HTR-8/SVneo (cell line): ENCODE measurements around the gene RFC1.
A peak's percentile ranks its signal among the peaks of the same experiment; 100 is the strongest.
"Not testable (repeated sequence)": the region's sequence is repeated elsewhere in the genome, so short reads cannot be mapped to it uniquely, and the experiment has no call there.

ENCODE experiments used
- DNase-seq: peaks from one replicate; pipeline ENCODE4 v3.0.0; 2011; ENCODE audit warnings: low spot score, mixed read lengths; ENCODE audit not compliant: insufficient read length
- FAIRE-seq: peaks from 2 replicates; lab custom pipeline; 2011; peaks lifted over from hg19 to GRCh38; lab: Jason Lieb, UNC

The RFC1 gene

DNA sequence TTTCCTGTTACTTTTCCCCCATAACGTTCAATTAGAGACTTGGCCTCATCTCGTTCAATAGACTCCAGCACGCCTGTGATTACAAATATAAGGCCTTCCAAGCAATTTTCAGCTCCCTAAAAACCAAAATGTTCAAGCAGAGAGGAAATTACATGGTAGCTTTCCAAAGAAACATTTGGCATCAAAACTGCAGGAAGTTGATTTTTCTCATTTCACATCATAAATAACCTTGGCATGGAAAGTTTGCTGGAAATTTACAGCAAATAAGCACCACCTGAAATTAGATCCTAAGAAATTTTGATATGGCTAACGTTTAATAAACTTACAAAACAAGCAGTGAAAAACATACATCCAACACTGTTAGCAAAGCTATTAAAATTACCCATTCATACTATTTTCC lies 53.3 kb downstream of the RFC1 start:
- no peak for FAIRE-seq
- DNase-seq = no peak

DNA sequence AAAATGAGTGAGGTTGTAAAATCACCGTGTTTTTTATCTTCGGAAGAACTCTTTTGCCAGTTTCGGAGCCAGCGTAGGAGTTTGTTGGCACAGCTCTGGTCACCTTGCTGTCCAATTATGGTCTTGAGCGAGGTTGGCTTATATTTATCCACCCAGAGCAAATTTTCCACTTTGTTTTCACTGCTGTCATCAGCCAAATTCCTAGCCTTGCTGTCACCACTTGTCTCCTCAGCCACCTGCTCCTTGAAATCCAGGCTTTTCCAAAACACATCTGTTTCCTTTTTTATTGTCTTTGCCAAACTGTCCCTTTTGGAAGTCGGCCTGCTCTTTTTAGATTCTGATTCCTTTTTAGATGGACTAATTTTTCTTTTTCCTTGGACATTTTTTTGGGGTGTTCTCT lies 57.6 kb downstream of the RFC1 start:
- DNase-seq (no peak), FAIRE-seq (no peak)

DNA sequence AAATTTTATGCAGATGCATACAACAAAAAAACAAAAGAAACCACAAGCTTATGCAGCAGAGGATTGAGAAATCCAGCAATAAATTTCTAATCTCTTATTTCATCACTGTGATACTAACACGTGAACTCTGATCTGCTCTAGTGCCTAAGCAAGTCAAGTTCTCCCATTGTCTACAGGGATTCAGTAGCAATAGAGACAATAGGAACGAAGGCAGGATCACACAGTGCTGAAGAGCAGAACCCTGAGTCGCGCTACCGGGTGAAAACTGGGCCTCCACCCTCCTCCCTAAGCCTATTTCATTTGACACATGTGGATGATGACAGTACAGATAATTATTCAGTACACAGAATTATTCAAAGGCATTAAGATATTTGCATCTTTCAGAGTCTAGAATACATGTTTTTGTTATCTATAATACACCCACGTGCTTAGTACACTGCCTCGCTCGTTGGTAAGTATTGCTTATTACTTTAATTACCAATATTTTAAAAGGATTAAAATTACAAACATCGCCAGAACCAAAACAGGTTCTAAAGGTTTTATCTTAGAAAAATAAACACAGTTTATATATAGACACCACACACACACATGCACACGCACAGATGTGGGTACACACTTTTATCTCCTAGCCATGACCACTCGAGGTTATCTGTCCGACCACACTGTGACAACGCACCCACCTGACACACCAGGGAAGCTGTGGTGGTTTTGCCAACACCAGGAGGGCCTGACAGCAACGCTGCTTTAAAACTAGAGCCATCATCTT lies 60.1 kb downstream of the RFC1 start:
- DNase-seq = no peak

DNA sequence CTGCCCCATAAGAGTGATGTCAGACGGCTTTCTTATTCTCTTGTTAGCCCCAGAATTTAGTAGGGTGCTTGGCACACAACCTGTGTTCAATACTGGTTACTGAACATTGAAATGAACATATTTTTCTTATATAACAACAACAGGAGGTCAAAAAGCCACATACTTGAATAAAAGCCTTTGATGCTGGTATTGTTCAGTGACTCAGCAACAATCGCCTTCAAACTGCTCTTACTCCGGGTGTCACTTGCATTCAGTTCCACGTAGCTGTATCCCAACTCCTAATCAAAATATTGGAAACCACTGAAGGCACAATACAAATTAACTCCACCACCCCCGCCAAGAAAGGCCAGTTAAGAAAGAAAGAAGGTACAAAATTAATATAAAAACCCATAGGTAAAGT lies 61.5 kb downstream of the RFC1 start:
- DNase-seq = no peak
- FAIRE-seq = no peak

More for the DNA sequence above, 60.1 kb downstream of the RFC1 start:
- FAIRE-seq = no peak

DNA sequence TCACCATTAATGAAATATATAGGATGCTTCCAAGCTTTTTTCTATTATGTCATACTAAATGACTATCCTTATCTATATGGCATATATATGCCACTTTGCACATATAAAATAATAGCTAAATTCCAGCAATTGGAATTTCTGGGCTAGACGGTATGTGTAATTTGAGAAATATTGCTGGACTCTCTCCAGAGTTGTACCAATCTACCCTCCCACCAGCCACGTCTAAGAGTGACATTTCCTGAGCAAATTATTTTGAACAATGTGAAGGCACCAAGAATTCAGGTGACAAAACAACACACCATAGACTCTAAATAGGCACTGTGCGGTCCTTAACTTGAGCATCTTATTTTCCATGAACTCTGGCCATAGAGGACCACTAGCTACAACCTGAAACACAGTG lies 62.3 kb downstream of the RFC1 start:
- DNase-seq (no peak), FAIRE-seq (peak; percentile 13)

DNA sequence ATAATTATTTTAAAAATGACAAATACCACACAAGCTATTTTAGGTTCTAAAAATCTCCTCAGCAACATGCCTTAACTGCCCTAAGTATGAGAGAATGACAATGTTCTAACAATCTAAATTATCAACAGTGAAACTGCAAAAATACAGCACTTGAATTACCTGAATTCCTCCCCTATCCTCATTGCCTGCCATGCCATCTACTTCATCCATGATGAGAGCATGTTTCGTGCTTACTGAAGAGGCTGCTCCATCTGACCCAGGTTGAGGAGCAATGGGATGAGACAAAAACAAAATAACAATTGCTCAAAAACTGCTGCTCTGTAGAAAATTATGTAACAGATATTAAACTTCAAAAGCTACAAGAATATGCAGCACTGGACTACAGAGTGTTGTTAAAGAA lies 63.3 kb downstream of the RFC1 start:
- DNase-seq (no peak), FAIRE-seq (no peak)

DNA sequence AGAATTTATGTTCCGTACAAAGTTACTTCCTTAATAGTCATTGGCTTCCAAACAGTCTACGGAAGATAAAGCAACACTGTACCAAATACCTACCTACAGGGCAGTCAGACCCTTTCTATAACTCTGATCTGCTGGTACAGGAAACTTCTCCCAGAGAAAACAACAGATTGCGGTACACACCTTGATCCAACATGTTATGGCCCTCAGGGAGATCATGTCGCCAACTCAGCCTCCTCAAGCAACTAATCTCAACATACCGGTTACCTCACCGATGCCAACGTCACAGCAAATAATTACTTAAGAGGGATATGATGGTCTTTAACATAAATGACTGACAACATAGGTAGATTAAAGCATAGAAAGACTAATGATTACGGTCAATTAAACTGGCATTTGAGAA lies 70.4 kb downstream of the RFC1 start:
- FAIRE-seq (no peak), DNase-seq (no peak)

DNA sequence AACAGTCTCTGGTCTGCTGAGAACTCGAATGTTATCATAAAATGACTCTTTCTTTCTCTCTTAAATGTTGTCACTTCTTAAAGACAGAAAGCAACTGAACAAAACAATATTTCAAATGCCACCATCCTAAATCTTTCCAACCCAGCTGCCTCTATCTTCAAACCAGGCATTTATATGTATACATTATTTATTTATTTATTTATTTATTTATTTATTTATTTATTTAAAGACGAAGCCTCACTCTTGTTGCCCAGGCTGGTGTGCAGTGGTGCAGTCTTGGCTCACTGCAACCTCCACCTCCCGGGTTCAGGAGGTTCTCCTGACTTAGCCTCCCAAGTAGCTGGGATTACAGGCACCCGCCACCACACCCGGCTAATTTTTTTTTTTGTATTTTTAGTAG lies 73.7 kb downstream of the RFC1 start:
- FAIRE-seq = not testable (repeated sequence)

DNA sequence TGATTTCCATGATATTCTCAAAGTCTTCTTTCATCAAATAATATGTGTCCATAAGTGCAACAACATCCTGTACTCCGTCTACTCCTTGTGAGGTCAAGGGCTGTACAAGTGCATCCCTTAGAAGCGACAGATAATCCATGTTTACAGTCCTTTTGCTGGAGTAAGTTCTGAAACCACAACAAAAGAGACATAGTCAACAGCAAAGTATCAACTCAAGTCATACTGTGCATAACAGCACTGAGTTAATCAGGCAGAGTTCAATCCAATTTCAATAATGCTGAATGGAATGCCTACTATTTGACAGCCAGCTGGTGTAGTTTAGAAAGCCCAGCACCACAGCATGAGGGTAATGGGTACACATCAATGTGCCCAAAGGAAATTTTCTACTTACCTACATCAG lies 74.5 kb downstream of the RFC1 start:
- FAIRE-seq = no peak
- DNase-seq = no peak

More for the DNA sequence above, 73.7 kb downstream of the RFC1 start:
- not testable (repeated sequence) for DNase-seq

DNA sequence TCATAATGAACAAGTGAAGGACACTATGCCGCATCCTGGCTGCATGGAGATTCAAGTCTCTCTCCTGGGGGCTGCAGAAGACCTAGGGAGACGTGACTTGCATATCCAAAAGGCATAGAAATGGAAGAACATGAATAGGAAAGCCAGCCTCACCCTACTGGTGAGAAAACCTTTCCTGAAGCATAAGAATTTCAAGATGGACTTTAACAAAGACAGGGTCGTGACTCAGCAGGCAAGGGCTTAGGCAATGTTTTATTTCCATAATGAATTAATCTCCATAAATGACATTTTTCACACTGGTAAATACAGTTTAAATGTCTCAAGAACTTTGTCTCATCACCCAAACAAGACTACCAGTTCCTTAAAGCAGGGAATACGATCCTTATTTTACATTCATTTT lies 78.9 kb downstream of the RFC1 start:
- DNase-seq (no peak), FAIRE-seq (no peak)

DNA sequence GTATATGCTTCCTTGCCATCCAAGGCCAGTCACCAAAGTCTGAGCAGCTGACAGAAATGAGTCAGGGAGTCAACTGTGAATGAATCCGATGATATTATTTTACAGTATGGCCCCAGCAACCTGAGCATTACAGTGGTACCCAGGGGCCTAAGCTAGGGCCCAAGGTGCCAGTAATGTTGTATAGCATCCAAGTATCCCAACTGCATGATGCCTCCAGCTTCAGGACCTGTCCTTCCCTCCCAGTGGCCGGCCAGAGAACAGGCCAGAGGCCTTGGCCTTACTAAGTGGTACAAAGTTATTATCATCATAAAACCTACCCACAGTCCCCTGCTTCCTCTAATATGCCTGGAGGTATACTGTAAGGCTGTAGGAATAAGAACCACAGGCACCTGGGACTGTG lies 79.9 kb downstream of the RFC1 start:
- DNase-seq (no peak), FAIRE-seq (no peak)

DNA sequence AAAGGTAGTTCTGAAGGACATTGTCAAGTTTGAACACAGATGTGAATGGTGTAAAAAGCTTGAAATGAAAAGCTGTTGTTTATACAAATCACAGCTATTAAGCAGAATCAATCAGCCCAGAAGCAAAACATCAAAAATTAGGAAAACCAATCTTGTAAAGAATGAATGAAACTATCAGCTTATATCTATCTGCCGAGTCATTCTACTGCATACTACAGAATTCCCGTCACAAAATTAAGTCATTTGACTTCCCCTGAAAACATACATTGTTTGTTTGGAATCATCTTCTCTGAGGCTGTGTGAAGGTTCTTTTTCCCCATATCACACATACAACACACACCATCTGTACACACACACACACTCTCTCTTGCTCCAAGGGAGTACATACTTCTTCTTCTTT lies 80.3 kb downstream of the RFC1 start:
- FAIRE-seq (no peak), DNase-seq (no peak)

DNA sequence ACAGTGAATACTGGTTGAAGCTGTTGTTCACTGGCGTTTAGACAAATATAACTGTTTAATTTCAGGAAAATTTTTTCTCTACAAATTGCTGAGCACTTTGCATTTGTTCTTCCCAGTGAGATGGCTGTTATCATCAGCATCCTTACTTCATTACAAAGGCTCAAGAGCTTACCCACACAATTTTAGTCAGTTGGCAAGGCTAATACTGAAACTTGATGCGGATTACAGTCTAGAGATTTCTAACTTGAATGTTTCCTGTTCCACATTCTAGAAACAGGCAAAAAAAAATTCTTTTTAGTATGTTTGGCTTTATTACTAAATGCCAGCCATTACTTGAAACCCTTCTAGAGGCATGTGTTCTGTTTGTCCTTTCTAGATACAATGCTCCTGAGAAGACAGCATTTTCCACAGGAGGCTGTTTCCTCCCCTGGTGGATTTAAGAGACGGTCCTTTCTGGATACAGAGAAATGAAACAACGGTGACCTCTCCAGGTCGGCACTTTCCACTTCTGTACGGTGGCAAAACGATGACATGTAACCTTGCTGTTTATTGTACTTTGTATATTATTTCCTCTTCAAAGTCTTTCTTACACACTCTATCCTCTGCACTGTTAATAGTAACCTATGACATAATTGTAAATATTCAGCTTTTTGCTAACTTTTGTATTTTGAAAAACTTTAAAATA lies 80.9 kb downstream of the RFC1 start:
- DNase-seq = no peak
- no peak for FAIRE-seq

DNA sequence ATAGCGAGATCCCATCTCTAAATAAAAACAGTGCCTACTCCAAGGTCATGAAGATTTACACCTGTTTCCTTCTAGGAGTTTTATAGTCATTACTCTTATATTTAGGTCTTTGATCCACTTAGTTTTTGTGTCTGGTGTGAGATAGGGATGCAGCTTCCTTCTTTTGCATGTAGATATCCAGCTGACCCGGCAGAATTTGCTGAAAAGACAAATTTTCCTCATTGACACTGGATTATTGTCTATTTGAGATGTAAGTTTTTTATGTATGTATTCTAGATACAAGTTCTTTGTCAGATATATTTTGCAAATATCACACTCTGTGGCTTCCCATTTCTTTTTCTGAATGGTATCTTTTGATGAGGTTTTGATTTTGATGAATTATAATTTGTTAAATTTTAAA lies 85.4 kb downstream of the RFC1 start:
- FAIRE-seq (no peak), DNase-seq (no peak)

DNA sequence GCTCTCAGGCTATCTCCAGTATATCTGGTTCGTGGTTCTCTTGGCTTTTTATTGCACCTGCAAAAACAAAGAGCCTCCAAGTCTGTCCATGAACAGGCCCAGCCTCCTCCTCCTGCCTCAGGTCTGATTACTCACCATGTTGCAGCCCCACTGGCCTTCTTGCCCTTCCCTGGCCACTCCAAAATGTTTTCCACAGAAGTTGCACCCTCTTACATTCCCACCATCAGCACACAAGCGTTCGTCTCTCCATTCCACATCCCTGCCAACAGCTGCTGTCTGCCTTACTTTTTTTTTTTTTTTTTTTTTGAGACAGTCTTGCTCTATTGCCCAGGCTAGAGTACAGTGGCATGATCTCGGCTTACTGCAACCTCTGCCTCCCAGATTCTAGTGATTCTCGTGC lies 86.7 kb downstream of the RFC1 start:
- no peak for DNase-seq
- no peak for FAIRE-seq

DNA sequence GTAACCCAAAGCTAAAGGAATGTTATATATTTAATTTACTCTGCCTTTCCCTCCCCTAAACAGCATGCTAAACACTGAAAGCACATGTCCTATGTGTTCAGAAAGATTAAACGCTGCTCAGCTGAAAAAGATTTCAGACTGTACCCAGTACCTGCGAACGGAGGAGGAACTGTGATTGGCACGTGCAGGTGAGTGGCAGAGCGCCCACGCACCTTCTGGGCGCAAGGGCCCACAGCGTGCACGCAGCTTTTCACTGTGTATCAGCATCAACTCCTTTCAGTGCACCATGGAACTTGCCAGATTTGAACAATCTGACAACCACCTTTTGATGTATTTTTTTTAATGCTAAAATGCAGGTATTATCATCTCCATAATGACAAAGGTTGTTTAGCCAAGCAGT lies 87.7 kb downstream of the RFC1 start:
- FAIRE-seq (no peak), DNase-seq (no peak)

DNA sequence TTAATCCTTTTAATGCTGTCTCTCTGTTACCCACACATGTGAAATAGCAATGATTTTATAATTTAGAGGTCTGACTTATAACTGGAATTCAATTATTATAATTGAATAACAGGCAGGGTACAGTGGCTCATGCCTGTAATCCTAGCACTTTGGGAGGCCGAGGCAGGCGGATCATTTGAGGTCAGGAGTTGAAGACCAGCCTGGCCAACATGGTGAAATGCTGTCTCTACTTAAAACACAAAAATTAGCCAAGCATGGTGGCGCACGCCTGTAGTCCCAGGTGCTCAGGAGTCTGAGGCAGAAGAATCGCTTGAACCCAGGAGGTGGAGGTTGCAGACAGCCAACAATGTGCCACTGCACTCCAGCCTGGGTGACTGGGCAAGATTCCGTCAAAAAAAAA lies 88.5 kb downstream of the RFC1 start:
- DNase-seq, FAIRE-seq: not testable (repeated sequence)

DNA sequence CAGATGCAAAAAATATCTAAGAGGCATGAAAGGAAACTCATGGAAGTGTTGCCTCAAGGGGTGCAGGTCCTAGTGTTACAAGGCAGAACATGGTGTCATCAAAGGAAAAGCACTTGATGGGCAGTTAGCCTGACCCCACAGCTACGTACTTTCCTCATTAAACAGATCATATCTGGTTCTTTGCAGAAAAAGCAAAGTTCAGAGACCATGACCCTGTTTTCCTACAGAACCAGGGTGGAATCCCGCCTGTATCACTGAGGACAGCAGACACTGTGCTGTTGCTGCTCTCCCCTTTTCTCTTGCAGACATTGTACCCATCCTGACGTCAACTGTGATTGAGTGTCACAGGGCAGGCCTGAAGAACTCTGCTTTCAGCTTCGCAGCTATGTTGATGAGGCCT lies 91.7 kb downstream of the RFC1 start:
- no peak for FAIRE-seq
- no peak for DNase-seq

DNA sequence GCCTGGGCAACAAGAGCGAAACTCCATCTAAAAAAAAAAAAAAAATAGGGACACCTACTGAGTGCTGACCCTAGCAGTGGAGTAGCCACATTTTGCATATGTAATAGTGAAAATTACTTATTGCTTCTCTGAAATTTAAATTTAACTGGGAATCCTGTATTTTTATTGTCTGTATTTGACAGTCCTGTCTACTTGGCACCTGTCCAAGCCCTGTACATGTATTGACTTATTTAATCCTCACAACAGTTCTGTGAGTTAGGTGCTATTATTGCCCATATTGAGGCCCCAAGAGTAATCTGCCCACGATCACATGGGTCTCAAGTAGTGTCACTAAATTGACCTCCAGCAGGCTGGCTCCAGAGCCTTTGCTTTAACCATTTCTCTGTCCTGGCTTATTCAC lies 102.3 kb downstream of the RFC1 start:
- DNase-seq = no peak

DNA sequence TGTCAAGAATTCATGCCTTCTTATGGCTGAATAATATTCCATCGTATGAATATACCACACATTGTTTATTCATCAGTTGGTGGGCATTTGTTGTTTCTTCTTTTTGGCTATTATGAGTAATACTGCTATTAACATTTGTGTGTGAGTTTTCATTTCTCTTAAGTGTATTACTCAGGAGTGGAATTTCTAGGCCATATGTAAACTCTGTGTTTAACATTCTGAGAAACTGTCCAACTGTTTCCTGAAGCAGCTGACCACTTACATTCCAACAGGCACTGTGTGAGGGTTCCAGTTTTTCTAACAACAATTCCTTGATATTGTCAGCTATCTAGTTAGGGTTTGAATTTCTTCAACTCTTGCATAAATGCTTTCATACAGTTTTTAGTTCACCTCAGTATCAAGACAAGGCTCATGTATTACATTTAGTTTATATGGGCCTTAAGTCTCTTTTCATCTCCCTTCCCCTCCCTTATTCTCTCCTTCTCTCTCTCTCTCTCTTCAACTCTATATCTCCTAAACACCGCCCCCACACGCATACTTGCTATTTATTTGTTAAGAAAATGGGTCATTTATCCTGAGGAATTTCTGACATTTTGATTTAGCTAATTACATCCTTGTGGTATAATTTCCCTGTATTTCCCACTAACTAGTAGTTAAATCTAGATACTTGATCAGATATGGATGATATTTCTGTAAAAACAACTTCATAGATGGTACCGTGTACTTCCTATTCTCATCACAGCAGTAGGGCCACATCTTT lies 106.4 kb downstream of the RFC1 start:
- DNase-seq (no peak), FAIRE-seq (peak; percentile 51)

More for the DNA sequence above, 102.3 kb downstream of the RFC1 start:
- no peak for FAIRE-seq

DNA sequence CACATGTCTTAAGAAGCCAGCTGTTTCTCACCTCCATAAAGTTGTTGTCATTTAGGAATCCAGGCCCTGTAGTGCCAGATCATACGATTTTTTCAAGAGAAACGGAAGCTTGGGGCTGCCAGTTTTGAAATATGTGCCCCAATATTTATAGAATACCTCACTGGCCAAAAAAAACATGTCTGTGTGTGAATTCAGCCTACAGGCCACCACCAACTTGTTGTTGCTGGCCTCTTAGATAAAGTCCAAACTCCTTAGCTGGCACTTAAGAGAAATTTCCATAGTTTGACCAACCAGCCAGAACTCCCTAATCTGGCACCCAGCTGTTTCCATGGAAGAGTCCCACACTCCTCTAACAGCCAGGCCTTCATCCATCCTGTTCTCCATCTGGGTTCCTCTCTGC lies 109.7 kb downstream of the RFC1 start:
- no peak for FAIRE-seq
- DNase-seq = no peak
